HG02852 (cell line): ENCODE data around the gene PCNA.

Experiments
- ATAC-seq: cut with Tn5 transposase; IDR thresholded peaks from one replicate; pipeline ENCODE4 v1.9.1; 2021; ENCODE audit warnings: mild to moderate bottlenecking, moderate library complexity; ENCODE audit not compliant: unreplicated experiment

PCNA gene

DNA sequence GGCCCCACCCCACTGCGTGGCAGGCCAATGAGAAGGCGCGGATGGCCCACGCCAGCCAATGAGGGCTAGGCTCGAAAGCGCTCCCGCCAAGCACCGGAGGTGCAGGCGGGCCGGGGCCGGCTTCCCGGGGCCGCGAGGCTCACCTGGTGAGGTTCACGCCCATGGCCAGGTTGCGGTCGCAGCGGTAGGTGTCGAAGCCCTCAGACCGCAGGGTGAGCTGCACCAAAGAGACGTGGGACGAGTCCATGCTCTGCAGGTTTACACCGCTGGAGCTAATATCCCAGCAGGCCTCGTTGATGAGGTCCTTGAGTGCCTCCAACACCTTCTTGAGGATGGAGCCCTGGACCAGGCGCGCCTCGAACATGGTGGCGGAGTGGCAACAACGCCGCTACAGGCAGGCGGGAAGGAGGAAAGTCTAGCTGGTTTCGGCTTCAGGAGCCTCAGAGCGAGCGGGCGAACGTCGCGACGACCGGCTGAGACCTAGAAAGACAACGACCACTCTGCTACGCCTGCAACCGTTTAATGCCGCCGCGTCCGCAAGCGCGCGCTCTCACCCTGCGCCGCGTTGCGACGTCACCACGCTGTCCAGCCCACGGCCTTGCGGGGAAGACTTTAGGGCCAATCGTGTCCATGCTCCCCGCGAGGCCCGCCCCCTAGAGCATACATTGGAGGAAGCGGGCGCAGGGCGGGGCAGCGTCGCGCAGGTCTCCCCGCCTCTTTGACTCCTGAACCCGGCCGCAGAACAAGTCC lies at the start of gene PCNA:
PCNA (minus strand) TSS at position 524 of the 750 bp plus-strand sequence; CDS start at position 364, 160 bp downstream.
- ATAC-seq, result peak; percentile 96

GRCh38 chr20:5168651-5169396 lies 49.1 kb upstream of the PCNA start:
- no peak for ATAC-seq

DNA sequence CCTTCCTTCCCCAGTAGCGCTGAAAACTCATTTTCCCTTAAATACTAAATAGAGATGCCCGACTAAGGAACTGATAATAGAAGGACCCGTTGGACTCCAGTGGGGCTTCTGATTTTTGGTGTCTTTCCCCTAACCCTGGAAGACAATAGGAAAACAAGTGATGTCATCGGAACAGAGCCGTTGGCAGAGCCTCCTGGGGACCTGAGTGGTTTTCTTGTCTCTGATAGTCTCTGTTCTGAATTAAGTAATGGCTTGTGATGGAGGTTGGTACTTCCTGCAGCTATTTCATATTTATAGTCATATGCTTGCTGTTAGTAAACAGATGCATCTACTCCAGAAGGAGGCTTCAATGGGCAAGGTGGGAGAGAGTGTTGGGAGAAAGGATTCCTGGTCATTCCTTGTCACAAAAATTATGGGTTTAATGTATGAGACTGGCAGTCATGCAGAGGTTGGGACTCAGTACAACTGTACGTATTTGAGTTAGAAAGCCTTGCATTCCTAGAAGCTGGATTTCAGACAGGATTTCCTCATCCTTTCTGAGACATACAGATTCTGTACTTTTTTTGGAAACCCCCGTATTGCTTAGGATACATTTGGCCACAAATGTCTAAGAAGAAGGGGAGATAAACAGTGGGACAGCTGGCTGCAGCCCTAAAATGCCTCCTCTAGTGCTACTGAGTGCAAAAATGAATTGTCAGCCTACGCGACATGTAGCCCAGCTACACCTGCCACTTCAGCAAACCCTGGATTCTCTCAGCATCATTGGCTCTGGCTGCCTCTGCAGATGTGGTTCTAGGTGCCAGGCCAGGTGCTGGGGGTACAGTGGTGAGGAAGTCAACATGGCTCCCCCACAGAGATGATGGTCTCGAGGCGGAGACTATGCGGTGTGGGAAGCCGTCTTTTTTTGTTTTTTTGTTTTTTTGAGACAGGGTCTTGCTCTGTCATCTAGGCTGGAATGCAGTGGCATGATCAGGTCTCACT lies 45.2 kb upstream of the PCNA start:
- no peak for ATAC-seq

DNA sequence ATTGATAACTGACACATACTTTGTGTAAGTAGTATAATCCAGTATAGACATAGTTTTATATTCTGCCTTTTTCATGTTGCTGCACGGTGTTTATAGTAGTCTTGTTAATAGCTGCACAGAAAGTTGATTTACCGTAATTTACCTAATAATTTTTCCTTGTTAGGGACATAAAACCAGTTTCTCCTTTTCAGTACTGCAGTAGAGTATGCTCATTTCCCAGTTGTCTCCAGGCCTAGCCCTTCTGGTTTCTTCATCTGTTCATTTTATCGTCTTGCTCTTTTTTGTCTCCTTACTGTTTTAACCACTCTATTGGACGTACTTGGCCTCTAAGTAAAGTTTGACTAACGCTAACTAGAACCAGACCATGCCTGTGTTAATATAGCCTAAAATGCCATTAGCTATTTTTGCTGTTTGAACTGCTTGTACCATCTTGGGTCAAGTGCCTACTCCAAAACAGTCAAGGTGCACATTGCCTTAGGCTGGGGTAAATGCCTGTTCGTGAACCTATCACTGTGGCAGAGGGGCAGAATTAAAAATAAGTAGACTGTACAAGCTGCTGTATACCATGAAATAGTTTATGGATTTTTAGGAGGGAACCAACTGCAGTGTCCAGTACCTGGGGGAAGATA lies 41.9 kb upstream of the PCNA start:
- no peak for ATAC-seq

GRCh38 chr20:5160882-5161281 lies 41.1 kb upstream of the PCNA start:
- ATAC-seq, result no peak

DNA sequence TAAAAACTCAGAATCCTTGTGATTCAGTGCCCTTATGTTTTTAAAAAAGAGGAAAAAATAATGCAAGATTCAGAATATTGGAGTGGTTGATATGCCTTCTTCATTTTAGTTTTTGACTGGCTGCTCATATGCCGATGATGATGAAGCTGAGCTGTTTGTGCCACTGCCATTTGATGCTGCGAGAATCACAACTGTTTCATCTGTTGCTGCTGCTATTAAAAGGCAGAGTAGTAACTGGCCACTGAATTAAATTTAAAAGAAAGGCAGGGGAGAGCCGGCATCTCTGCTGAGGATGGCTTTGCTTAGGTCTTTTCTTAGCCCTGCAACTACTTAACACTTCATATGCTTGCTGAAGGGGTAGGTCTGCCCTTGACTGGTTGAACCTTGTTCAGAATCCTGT lies 40.2 kb upstream of the PCNA start:
- no peak for ATAC-seq

DNA sequence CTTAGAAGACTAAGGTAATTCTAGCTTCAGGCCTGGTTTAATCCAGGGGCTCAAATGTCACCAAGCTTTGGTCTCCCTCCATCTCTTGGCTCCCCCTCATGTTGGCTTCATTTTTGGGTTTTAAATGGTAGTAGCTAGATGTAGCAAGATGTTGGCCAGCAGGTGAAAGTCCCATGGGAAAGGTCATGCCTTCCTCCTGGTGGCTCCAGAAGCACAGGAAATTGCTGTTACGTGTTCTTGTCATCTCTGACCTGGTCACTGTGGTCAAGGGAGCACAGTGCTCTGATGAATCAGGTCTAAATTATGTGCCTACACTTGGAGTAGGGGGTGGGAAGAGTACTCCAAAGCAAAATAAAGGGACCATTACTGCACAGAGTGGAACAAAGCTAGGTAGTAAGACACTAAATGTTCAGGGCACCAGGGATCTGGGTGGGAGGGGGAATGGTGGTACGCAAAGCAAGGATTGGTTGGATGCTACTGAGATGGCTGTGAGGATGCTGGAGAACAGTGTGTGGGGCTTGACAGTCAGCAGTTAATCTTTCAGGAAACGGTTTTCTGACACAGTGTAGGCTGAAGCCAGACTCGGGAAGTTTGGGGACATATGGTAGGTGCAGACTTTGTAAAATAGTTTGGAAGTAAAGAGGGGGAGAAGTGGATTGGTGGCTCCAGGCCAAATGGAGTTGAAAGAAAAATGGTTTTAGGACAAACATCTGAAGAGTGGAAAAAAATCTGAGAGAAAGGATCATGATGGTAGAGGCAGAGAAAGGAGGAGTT lies 37.1 kb upstream of the PCNA start:
- no peak for ATAC-seq

GRCh38 chr20:5155404-5155803 lies 35.6 kb upstream of the PCNA start:
- ATAC-seq, result no peak

GRCh38 chr20:5154543-5154925 lies 34.8 kb upstream of the PCNA start:
- ATAC-seq, result no peak

DNA sequence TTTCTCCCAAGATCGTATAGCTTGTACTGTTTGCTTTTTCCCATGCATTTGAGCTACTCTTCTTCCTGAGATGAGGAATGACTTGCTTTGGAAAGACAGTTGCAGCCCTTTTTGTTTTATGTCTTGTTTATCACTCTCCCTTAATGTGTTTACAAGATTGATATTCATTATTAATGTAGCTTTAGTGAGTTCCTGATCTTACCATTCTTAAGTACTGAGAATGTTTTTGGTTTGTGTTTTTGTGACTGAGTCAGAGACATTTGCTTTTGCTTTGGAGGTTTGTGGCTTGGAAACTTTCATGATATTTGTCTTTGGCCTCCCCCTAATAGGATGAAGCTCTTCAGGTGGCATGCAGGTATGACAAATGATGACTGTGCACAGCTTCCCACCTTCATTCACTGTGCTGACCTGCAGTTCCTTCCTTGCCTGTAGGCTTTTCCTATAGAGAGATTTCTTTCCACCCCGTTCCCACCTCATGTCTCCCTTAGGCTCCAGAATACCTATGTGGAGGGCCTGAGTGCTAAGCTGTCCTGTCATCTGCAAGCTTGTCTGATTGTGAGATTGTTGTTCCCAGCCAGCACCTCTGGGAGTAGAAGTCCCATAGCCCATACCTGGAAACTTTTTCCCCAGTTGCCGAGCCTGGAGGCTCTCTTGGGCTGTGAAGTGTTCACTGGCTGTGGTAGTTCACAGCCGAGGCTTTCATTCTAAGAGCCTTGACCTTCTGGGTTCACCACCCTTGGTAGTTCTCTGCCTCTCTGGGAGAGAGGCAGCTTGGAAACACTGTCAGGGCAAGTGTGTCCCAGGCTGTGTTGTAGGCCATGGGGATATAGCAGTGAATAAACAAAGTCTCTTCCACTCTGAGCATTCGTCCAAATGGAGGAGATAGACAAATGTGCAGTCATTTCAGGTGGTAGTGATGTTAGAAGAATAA lies 34.1 kb upstream of the PCNA start:
- no peak for ATAC-seq

GRCh38 chr20:5153152-5153467 lies 33.4 kb upstream of the PCNA start:
- ATAC-seq, result no peak

DNA sequence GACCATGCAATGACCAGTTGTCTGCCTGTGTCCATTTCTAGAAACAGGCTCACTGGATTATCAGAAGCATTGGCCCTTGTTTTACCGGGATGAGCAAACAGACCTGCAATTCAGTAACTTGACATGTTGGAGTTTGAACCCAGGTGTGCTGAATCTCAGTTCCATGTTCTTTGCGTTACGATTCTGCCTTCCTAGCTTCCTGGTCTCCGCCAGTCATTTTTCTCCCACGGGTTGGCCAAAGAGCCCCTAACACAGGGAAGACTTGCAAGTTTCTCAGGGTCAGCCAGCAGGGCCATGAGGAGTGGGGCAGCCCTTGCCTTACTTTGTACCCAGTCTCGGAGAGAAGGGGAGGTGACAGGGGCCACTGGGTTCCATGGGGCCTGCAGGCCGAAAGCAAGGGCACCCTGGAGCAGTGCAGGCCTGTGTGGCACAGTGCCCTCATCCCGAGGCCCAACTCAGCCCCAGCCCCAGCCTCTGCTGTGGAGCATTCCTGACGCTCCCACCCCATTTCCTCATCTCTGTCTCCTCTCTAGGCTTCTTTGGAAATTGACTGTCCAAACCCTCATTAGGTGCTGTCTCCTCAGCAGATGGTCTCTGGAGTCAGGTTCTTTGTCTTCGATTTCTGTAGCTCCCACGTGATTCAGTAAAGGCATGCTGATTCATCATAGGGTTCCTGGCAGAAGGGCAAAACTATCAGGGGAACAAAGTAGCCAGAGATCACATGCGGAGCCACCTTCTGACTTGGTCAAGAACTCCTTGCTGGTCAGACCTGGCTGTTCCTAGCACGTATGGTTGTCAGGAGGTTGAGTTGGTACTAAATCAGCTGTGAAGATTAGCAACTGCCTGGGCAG lies 30.7 kb upstream of the PCNA start:
- no peak for ATAC-seq

GRCh38 chr20:5149892-5150225 lies 30.1 kb upstream of the PCNA start:
- ATAC-seq, result no peak

DNA sequence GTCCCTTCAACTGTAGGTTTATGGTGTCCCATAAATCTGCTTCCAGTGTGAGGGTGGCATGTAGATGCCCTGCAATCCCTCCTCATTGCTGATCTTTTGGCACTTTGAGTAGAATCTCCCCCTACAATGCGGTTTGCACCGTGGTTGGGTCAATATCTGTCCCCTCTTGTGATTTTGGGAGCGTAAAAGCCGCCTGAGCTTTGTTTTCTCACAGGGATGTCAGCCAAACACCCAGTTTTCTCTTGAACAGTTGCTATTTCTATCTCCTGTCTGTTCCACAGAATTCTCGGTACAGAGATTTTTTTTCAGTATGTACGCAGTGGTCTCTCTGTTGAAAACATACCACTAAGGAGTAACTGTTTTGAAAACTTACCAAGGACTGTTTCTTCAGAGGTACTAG lies 28.8 kb upstream of the PCNA start:
- ATAC-seq, result no peak

DNA sequence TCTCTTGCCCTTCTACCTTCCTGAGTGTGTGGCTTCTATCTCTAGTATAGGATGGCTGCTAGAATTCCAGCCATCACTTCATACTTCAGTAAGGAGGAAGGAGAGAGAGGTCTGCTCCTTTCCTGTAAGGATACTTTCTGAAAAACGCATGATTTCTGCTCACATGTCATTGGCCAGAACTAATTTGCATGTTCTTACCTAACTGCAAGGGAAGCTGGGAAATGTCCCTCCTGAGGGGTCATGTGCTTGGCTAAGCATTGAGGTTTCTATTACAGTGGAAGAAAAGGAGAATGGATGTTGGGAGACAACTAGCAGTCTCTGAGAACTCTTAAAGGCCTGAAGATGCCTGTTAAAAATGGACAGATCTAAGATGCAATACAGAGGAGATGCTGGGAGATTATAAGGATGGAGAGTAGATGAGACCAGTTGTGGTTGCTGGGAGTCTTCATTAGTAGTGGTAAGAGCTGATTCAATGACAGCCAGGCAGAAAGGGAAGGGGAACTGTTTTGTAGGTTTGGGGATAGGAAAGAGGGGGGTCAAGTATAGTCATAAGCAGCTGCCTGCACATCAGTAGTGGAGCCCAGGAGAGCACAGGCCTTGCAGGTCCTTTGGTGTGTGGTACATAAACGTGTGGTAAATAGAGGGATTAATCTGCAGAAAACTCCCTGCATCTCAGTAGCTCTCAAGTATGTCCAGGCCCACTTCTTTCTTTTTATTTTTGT lies 27.3 kb upstream of the PCNA start:
- ATAC-seq, result no peak

DNA sequence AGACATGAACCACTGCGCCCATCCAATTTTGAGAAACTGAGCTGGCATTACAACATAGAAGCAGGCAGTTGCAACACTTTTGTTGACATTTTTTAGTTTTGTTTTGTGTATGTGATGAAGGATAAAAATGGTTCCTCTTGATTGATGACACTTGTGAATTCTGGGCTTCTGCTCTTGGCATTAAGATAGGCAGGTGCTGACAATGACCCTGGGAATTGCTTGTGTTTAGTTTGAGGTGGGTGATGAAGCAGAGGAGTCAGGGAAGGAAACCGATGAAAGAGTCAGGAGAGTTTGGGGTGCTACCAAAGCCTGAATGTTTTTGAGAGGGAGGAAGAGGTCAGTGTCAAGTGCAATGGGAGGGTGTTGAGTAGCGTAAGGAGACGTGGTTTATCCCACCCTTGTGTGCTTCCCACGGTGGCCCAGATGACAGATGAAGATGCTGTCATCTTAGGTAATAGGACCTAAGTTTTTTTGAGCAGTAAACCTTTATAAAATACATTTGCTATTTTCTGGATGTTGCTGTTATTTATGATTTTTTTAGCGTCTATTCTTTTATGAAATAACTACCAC lies 26.4 kb upstream of the PCNA start:
- no peak for ATAC-seq

- peak; percentile 44 for ATAC-seq
Measured at GRCh38 chr20:5145365-5146098, 25.8 kb upstream of the PCNA start.
